AG04449 (cell line): ENCODE results near the gene PLD5.

ENCODE experiments used
- CTCF ChIA-PET: fragments of 350-600 bp; formaldehyde crosslinking; extraction: SDS; loops from one replicate; lab custom pipeline; 2021; ENCODE audit warnings: antibody characterized with exemption; lab: Yijun Ruan, JAX
- POLR2A ChIA-PET: fragments of 400-600, 350-600 bp; formaldehyde crosslinking; extraction: SDS; loops from one replicate; lab custom pipeline; 2020; ENCODE audit warnings: antibody characterized with exemption, inconsistent platforms; lab: Yijun Ruan, JAX
- DNase-seq: peaks from one replicate; pipeline ENCODE4 v3.0.0-alpha.2; 2010; ENCODE audit warnings: low read depth, low spot score
- H3K4me3 ChIP-seq: 2 replicates; pipeline ENCODE4 v1.5.1; 2011; ENCODE audit warnings: low read depth, mild to moderate bottlenecking, control low read depth, low read length
- CTCF ChIP-seq: IDR thresholded peaks from one replicate; pipeline ENCODE4 v1.5.1; 2011; ENCODE audit warnings: mild to moderate bottlenecking, moderate library complexity, low read length, control low read depth, inconsistent platforms; ENCODE audit not compliant: insufficient read depth; ENCODE audit errors: missing control alignments

The PLD5 gene

GRCh38 chr1:242209063-242209462 is 315.4 kb downstream of the PLD5 start:
- no peak for TF ChIP-seq CTCF
- CTCF ChIA-PET: no interaction called here
- POLR2A ChIA-PET: no interaction called here
- no peak overlapping the region for H3K4me3 ChIP-seq
- no peak for DNase-seq

- ChIA-PET POLR2A (no interaction called here), CTCF (no interaction called here)
- DNase-seq: no peak
Observed at GRCh38 chr1:242208021-242208420, 316.5 kb downstream of the PLD5 start.

GRCh38 chr1:242206994-242207393 is 317.5 kb downstream of the PLD5 start:
- DNase-seq: no peak
- TF ChIP-seq CTCF: no peak
- ChIA-PET POLR2A (no interaction called here), CTCF (no interaction called here)
- no peak overlapping the region for H3K4me3 ChIP-seq

More at GRCh38 chr1:242208021-242208420, 316.5 kb downstream of the PLD5 start:
- no peak overlapping the region for H3K4me3 ChIP-seq
- TF ChIP-seq CTCF: no peak

GRCh38 chr1:242205622-242206489 is 318.6 kb downstream of the PLD5 start:
- DNase-seq: no peak
- POLR2A ChIA-PET: no interaction called here
- no peak for TF ChIP-seq CTCF
- no peak overlapping the region for H3K4me3 ChIP-seq
- CTCF ChIA-PET: no interaction called here

GRCh38 chr1:242203262-242203661 is 321.2 kb downstream of the PLD5 start:
- ChIA-PET CTCF (no interaction called here), POLR2A (no interaction called here)
- H3K4me3 ChIP-seq: no peak overlapping the region
- TF ChIP-seq CTCF: no peak
- no peak for DNase-seq

- POLR2A ChIA-PET: no interaction called here
- no peak overlapping the region for H3K4me3 ChIP-seq
- CTCF ChIA-PET: no interaction called here
- no peak for TF ChIP-seq CTCF
- DNase-seq: no peak
Observed at GRCh38 chr1:242201090-242201489, 323.4 kb downstream of the PLD5 start.
